GM12878 (cell line): ENCODE results near the gene ARHGEF26. TPM values are rescaled to one million over a fixed set of nuclear protein-coding genes. Genes with fewer than 3 reads are reported as not detected.

Experiments
- ATAC-seq: fragments of 200-7000 bp; cut with Tn5 transposase; 3 replicates; pipeline ENCODE4 v1.9.1; 2020; ENCODE audit warnings: mild to moderate bottlenecking, moderate library complexity
- BruUV-seq: library from RNA; stranded (reverse); fragments of 400-500 nt; replicated peaks from 2 replicates; lab custom pipeline; 2021; lab: Mats Ljungman, UMichigan
- CTCF ChIA-PET: fragments of 300-600 bp; sonication (Branson Sonifier 250); formaldehyde crosslinking; extraction: SDS; loops from one replicate; lab custom pipeline; 2021; ENCODE audit warnings: inconsistent platforms; lab: Yijun Ruan, JAX
- POLR2A ChIA-PET: fragments of 350-600 bp; formaldehyde crosslinking; extraction: SDS; loops from one replicate; lab custom pipeline; 2021; ENCODE audit warnings: inconsistent platforms; lab: Charles Lee
- RAD21 ChIA-PET: fragments of 300-600 bp; sonication (Branson Sonifier 250); formaldehyde crosslinking; loops from one replicate; lab custom pipeline; 2023; ENCODE audit warnings: antibody characterized with exemption; ENCODE audit not compliant: unreplicated experiment; lab: Charles Lee
- SMC1A ChIA-PET: fragments of 300-600 bp; sonication (Branson Sonifier 250); formaldehyde crosslinking; loops from one replicate; lab custom pipeline; 2023; ENCODE audit not compliant: unreplicated experiment, uncharacterized antibody; lab: Charles Lee
- DNase-seq: peaks from one replicate; pipeline ENCODE4 v3.0.0-alpha.2; 2011; ENCODE audit warnings: low read depth, low spot score
- FAIRE-seq: peaks from 3 replicates; lab custom pipeline; 2011; peaks lifted over from hg19 to GRCh38; lab: Jason Lieb, UNC
- H2AFZ ChIP-seq: 2 replicates; pipeline ENCODE4 v1.6.0; 2011; ENCODE audit warnings: low read depth, low read length, control low read depth; ENCODE audit not compliant: control insufficient read depth
- H3K27ac ChIP-seq: 2 replicates; pipeline ENCODE4 v1.5.1; 2011; ENCODE audit warnings: control low read depth; ENCODE audit not compliant: control insufficient read depth, insufficient read depth
- H3K27me3 ChIP-seq, 2 experiments: replicated peaks in 1 of 2; 2 replicates each; pipeline versions ENCODE4 v1.6.0 to v1.6.1; 2011; ENCODE audit warnings: low read length in 1 of 2; ENCODE audit not compliant: control insufficient read depth in 2 of 2, insufficient read depth in 2 of 2
- H3K36me3 ChIP-seq, 2 experiments: 2 replicates each; pipeline ENCODE4 v1.5.1; 2011; ENCODE audit warnings: low read length in 1 of 2; ENCODE audit not compliant: control insufficient read depth in 2 of 2, insufficient read depth in 2 of 2
- H3K4me1 ChIP-seq: 2 replicates; pipeline ENCODE4 v1.6.1; 2011; ENCODE audit warnings: mild to moderate bottlenecking, low read length, moderate library complexity, mixed read lengths; ENCODE audit not compliant: control insufficient read depth, insufficient read depth
- H3K4me2 ChIP-seq: 2 replicates; pipeline ENCODE4 v1.6.0; 2011; ENCODE audit warnings: control low read depth; ENCODE audit not compliant: control insufficient read depth, insufficient read depth
- H3K4me3 ChIP-seq: fragments of 200-600 bp; sonication (generic); 2 replicates; pipeline ENCODE4 v1.5.1; 2016
- H3K79me2 ChIP-seq: 2 replicates; pipeline ENCODE4 v1.6.0; 2011; ENCODE audit warnings: low read length; ENCODE audit not compliant: control insufficient read depth, insufficient read depth
- H3K9ac ChIP-seq: 2 replicates; pipeline ENCODE4 v1.8.0; 2011; ENCODE audit warnings: low read length, control low read depth, mixed read lengths; ENCODE audit not compliant: control insufficient read depth, insufficient read depth
- H3K9me3 ChIP-seq: replicated peaks from 3 replicates; pipeline ENCODE4 v1.5.1; 2011; ENCODE audit warnings: mild to moderate bottlenecking, low read length; ENCODE audit not compliant: control insufficient read depth, insufficient read depth
- H4K20me1 ChIP-seq: 2 replicates; pipeline ENCODE4 v1.6.0; 2011; ENCODE audit not compliant: control insufficient read depth, insufficient read depth
- BCL11A ChIP-seq: IDR thresholded peaks from 2 replicates; pipeline ENCODE4 v1.6.1; 2011; ENCODE audit warnings: low read depth, low read length
- EZH2 ChIP-seq: IDR thresholded peaks from 2 replicates; pipeline ENCODE4 v1.6.1; 2012; ENCODE audit warnings: low read depth, mild to moderate bottlenecking, control low read depth, inconsistent platforms, low read length, borderline replicate concordance; ENCODE audit not compliant: control insufficient read depth
- GABPA ChIP-seq: IDR thresholded peaks from 2 replicates; pipeline ENCODE4 v1.6.1; 2014; ENCODE audit warnings: antibody characterized with exemption, low read depth, mild to moderate bottlenecking, inconsistent platforms
- IRF4 ChIP-seq: IDR thresholded peaks from 2 replicates; pipeline ENCODE4 v1.6.1; 2011; ENCODE audit warnings: low read depth, low read length
- MLLT1 ChIP-seq: fragments of 450-650 bp; IDR thresholded peaks from 2 replicates; pipeline ENCODE4 v1.6.1; 2016; ENCODE audit warnings: mild to moderate bottlenecking
- MTA2 ChIP-seq: fragments of 450-650 bp; IDR thresholded peaks from 2 replicates; pipeline ENCODE4 v1.6.1; 2016; ENCODE audit warnings: low read depth, mild to moderate bottlenecking, moderate library complexity
- MTA3 ChIP-seq: IDR thresholded peaks from 2 replicates; pipeline ENCODE4 v1.6.1; 2012; ENCODE audit warnings: low read length, inconsistent platforms, borderline replicate concordance
- MYB ChIP-seq: fragments of 150-350 bp; IDR thresholded peaks from 2 replicates; pipeline ENCODE4 v1.6.1; 2014; ENCODE audit warnings: mild to moderate bottlenecking, low read depth, low read length, borderline replicate concordance
- MYC ChIP-seq: IDR thresholded peaks from 2 replicates; pipeline ENCODE4 v1.6.1; 2011; ENCODE audit warnings: mild to moderate bottlenecking, low read length, moderate library complexity, inconsistent platforms; ENCODE audit not compliant: insufficient read depth, insufficient replicate concordance, insufficient read length, severe bottlenecking
- NFXL1 ChIP-seq: fragments of 450-650 bp; IDR thresholded peaks from 2 replicates; pipeline ENCODE4 v1.6.1; 2017; ENCODE audit warnings: antibody characterized with exemption, mild to moderate bottlenecking, borderline replicate concordance
- NR2C1 ChIP-seq: fragments of 450-650 bp; IDR thresholded peaks from 2 replicates; pipeline ENCODE4 v1.6.1; 2017; ENCODE audit warnings: antibody characterized with exemption, mild to moderate bottlenecking, moderate library complexity
- PAX5 ChIP-seq: IDR thresholded peaks from 2 replicates; pipeline ENCODE4 v1.6.1; 2011; ENCODE audit warnings: low read depth, low read length, borderline replicate concordance
- POLR2AphosphoS5 ChIP-seq: IDR thresholded peaks from 2 replicates; pipeline ENCODE4 v1.6.1; 2011; ENCODE audit warnings: mild to moderate bottlenecking, low read length, inconsistent platforms
- POU2F2 ChIP-seq: IDR thresholded peaks from 3 replicates; pipeline ENCODE4 v1.6.1; 2011; ENCODE audit warnings: low read depth, mild to moderate bottlenecking, low read length, borderline replicate concordance
- RB1 ChIP-seq: fragments of 450-650 bp; formaldehyde crosslinking; IDR thresholded peaks from 2 replicates; pipeline ENCODE4 v1.6.1; 2017; ENCODE audit warnings: mild to moderate bottlenecking, borderline replicate concordance
- SIN3A ChIP-seq: IDR thresholded peaks from 2 replicates; pipeline ENCODE4 v1.6.1; 2012; ENCODE audit warnings: low read depth, low read length, improper control_type of control experiment
- SMC3 ChIP-seq: IDR thresholded peaks from 2 replicates; pipeline ENCODE4 v1.6.1; 2011; ENCODE audit warnings: low read length, improper control_type of control experiment, borderline replicate concordance
- SP1 ChIP-seq: IDR thresholded peaks from one replicate; pipeline ENCODE4 v1.6.1; 2011; ENCODE audit warnings: low read depth, low read length
- STAT3 ChIP-seq: IDR thresholded peaks from 2 replicates; pipeline ENCODE4 v1.6.1; 2011; ENCODE audit warnings: low read depth, low read length, improper control_type of control experiment
- YY1 ChIP-seq: IDR thresholded peaks from 2 replicates; pipeline ENCODE4 v1.6.1; 2011; ENCODE audit warnings: low read depth, mild to moderate bottlenecking, low read length
- ZSCAN29 ChIP-seq: fragments of 450-650 bp; IDR thresholded peaks from 2 replicates; pipeline ENCODE4 v1.6.1; 2017; ENCODE audit warnings: mild to moderate bottlenecking, moderate library complexity
- whole genome bisulfite sequencing: methylation state at CpG from one replicate; pipeline ENCODE4 v1.1.6; 2016; ENCODE audit warnings: low lambda C conversion rate; ENCODE audit not compliant: insufficient replicate concordance, insufficient coverage; ENCODE audit errors: missing lambda C conversion rate; 5-methylcytosine and 5-hydroxymethylcytosine counted together
- in situ Hi-C: fragments of 300-500 bp; cut with MboI; formaldehyde crosslinking; loops from 9 replicates; pipeline ENCODE4 v1.14.3; 2018; ENCODE audit warnings: mixed read lengths
- intact Hi-C: fragments of 100-400 bp; cut with micrococcal nuclease; formaldehyde crosslinking; loops from one replicate; pipeline ENCODE4 v1.14.2; 2022; ENCODE audit not compliant: unreplicated experiment
- polyA plus RNA-seq, 11 experiments: library from polyadenylated mRNA; depleted of rRNA in 4 of 11; unstranded in 6 of 11; stranded (reverse) in 5 of 11; fragments of >200 nt; fragmentation: Nextera tagmentation in 4 of 11; fragmentation: Illumina TruSeq in 1 of 11; extraction: Ambion mirVana in 4 of 11; extraction: Trizol in 1 of 11; gene quantifications; 1 replicate in 1 of 11; 2 replicates in 10 of 11; pipeline versions ENCODE4 v1.2.1 to v1.2.3, GENCODE V29; 2011 to 2016; ENCODE audit warnings: inconsistent platforms in 2 of 11, missing spikeins in 2 of 11, low read depth in 1 of 11
- total RNA-seq, 4 experiments: library from RNA; depleted of rRNA in 3 of 4; stranded (reverse); fragments of >200 nt in 3 of 4; fragmentation: Illumina TruSeq in 1 of 4; extraction: Trizol in 1 of 4; gene quantifications; 2 replicates each; pipeline versions ENCODE4 v1.2.1 to v1.2.3, GENCODE V29; 2013 to 2021
- TF ChIP-seq, protein P1 (sequence below): IDR thresholded peaks from 2 replicates; pipeline ENCODE4 v1.6.1; 2012; ENCODE audit warnings: low read depth, low read length, improper control_type of control experiment
- TF ChIP-seq, protein P2 (sequence below): fragments of 450-650 bp; IDR thresholded peaks from 2 replicates; pipeline ENCODE4 v1.6.1; 2016; ENCODE audit warnings: mild to moderate bottlenecking

ARHGEF26 gene
- total and polyA plus RNA-seq, 10 of the 15 experiments (the other 5 are each of a cell fraction or from before 2014, with no cell fraction given) = 0.02 to 0.47 (median 0.05) TPM; not detected in 1

- TF ChIP-seq BCL11A (no peak), YY1 (no peak), MLLT1 (no peak), NFXL1 (no peak), IRF4 (no peak), NR2C1 (no peak), EZH2 (no peak), SIN3A (no peak), SMC3 (no peak), MTA2 (no peak), GABPA (no peak)
Measured at GRCh38 chr3:154178172-154178571, 57.0 kb downstream of the ARHGEF26 start (continued).

DNA sequence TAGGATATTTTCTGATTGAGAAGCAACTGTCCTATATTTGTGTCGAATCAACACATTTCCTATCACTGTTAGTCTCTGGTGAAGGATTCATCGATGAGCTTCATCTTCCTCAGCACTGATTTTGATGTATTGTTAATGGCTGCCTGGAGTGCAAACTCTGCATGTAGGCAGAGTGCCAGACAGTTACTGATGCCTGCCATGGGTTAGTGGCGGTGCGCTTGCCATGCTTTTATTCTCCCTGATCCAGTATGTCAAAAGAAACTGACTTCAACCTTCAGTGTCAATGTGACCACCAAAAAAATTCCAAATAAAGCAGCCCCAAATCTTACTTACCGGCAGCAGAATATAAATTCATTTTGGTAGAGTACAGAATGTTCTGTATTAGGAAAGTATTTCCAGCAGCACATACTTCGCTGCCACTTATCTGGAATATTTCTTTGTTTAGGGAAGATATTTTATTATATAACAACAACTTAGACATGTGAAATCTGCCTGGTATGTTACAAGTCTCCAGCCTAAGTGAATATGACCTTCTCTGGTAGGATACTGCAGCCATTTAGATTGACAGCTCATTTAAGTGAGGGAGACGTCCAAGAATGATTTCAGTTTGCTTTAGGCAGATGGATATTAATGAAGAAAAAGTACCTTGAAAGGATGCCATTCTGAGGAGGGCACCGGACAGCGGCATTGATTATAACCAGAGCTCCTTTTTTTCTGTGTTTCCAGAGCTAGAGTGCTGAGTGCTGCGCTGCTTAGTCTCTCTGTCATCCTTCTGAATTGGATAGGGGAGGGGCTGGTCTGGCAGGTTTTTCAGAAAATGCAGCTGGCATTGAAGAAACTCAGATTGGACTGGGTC, 59.9 kb downstream of the ARHGEF26 start:
- POLR2A ChIA-PET = no interaction called here
- CTCF ChIA-PET = no interaction called here
- TF ChIP-seq SP1 (no peak), RB1 (no peak), IRF4 (no peak), MYB (no peak), STAT3 (no peak), MTA3 (no peak), MYC (no peak), PAX5 (no peak), POLR2AphosphoS5 (no peak), POU2F2 (no peak), ZSCAN29 (no peak)
- TF ChIP-seq, protein P1, sequence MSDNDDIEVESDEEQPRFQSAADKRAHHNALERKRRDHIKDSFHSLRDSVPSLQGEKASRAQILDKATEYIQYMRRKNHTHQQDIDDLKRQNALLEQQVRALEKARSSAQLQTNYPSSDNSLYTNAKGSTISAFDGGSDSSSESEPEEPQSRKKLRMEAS = no peak
- TF ChIP-seq, protein P2, sequence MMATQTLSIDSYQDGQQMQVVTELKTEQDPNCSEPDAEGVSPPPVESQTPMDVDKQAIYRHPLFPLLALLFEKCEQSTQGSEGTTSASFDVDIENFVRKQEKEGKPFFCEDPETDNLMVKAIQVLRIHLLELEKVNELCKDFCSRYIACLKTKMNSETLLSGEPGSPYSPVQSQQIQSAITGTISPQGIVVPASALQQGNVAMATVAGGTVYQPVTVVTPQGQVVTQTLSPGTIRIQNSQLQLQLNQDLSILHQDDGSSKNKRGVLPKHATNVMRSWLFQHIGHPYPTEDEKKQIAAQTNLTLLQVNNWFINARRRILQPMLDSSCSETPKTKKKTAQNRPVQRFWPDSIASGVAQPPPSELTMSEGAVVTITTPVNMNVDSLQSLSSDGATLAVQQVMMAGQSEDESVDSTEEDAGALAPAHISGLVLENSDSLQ = no peak

More for the DNA sequence above, 59.9 kb downstream of the ARHGEF26 start:
- DNase-seq (no peak), ATAC-seq (no peak), FAIRE-seq (no peak)
- Histone ChIP-seq H4K20me1 (no peaks in the 10 kb centered on the region), H3K4me3 (no peak overlapping the region), H3K9ac (no peak overlapping the region), H3K27ac (no peak overlapping the region), H2AFZ (no peak overlapping the region), H3K4me1 (no peaks in the 10 kb centered on the region), H3K9me3 (no peaks in the 10 kb centered on the region), H3K79me2 (no peaks in the 10 kb centered on the region), H3K27me3 (no peaks in the 10 kb centered on the region; a peak in 1 of 4 replicates), H3K36me3 (no peaks in the 10 kb centered on the region), H3K4me2 (no peak overlapping the region)
- RAD21 ChIA-PET = no interaction called here
- in situ Hi-C loops (no loop called here), intact Hi-C loops (no loop called here)
- BruUV-seq = no TSS peak
- SMC1A ChIA-PET = no interaction called here
- WGBS = 39% methylated on average over 10 of the region's 10 CpGs
